WERI-Rb-1 (cell line): ENCODE results near the gene DENND10.
A peak's percentile ranks its signal among the peaks of the same experiment; 100 is the strongest.
"Not testable (repeated sequence)": the region's sequence is repeated elsewhere in the genome, so short reads cannot be mapped to it uniquely, and the experiment has no call there.

ENCODE experiments used
- DNase-seq: peaks from one replicate; pipeline ENCODE4 v3.0.0-alpha.2; 2020
- H3K27ac ChIP-seq: fragments of 250-450 bp; sonication (Bioruptor Pico); 2 replicates; pipeline ENCODE4 v1.5.1; 2020; ENCODE audit warnings: mild to moderate bottlenecking, moderate library complexity
- H3K27me3 ChIP-seq: fragments of 250-450 bp; sonication (Bioruptor Pico); 2 replicates; pipeline ENCODE4 v1.5.1; 2021; ENCODE audit warnings: mild to moderate bottlenecking, low read depth, moderate library complexity; ENCODE audit not compliant: insufficient read depth, severe bottlenecking
- H3K36me3 ChIP-seq: fragments of 250-450 bp; sonication (Bioruptor Pico); 2 replicates; pipeline ENCODE4 v1.5.1; 2020; ENCODE audit warnings: mild to moderate bottlenecking, moderate library complexity
- H3K4me3 ChIP-seq: 2 replicates; pipeline ENCODE4 v1.5.1; 2011; ENCODE audit warnings: low read depth, mild to moderate bottlenecking, control low read depth, low read length
- H3K9me3 ChIP-seq: fragments of 250-450 bp; sonication (Bioruptor Pico); 2 replicates; pipeline ENCODE4 v1.5.1; 2021; ENCODE audit warnings: mild to moderate bottlenecking, moderate library complexity; ENCODE audit not compliant: severe bottlenecking
- CTCF ChIP-seq: IDR thresholded peaks from 2 replicates; pipeline ENCODE4 v1.5.1; 2011; ENCODE audit warnings: low read depth, mild to moderate bottlenecking, control low read depth, inconsistent platforms, low read length

The DENND10 gene

DNA sequence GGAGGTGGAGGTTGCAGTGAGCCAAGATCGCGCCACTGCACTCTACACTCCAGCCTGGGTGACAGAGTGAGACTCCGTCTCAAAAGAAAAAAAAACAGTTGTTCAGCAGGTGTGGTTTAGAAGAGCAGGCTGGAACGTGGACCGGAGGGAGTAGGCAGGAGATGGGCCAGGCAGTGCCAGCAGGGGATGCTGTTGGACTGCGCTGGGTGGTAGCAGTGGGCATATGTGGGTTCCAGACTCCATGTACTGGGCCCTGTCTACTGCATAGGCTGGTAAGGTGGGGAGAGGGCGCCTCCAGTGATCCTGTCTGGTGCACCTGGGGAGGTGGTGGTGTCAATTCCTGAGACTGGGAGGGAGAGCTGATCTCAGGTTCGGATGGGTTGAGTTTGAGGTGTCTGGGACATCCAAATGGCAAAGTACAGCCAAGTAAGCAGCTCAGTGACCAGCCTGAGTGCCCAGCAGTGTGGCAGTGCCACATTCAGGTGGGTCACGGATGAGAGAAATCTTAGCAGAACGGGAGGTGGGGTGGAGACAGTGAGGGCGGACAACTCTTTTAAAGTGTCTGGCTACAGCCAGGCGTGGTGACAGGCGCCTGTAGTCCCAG, 35.7 kb downstream of the DENND10 start:
- TF ChIP-seq CTCF: peak; percentile 84
- Histone ChIP-seq H3K4me3 (no peak overlapping the region), H3K27me3 (no peaks in the 10 kb centered on the region), H3K27ac (no peak overlapping the region), H3K9me3 (no peaks in the 10 kb centered on the region), H3K36me3 (peaks cover 29% of the 10 kb centered on the region)
- peak; percentile 43 for DNase-seq

- DNase-seq: no peak
- H3K36me3 ChIP-seq: peaks cover 25% of the 10 kb centered on the region
- no peak overlapping the region for H3K4me3 ChIP-seq
- H3K9me3 ChIP-seq: no peaks in the 10 kb centered on the region
- no peak for TF ChIP-seq CTCF
- no peaks in the 10 kb centered on the region for H3K27me3 ChIP-seq
- H3K27ac ChIP-seq: no peak overlapping the region
These were observed 36.8 kb downstream of the DENND10 start for GRCh38 chr10:119140603-119141245.

DNA sequence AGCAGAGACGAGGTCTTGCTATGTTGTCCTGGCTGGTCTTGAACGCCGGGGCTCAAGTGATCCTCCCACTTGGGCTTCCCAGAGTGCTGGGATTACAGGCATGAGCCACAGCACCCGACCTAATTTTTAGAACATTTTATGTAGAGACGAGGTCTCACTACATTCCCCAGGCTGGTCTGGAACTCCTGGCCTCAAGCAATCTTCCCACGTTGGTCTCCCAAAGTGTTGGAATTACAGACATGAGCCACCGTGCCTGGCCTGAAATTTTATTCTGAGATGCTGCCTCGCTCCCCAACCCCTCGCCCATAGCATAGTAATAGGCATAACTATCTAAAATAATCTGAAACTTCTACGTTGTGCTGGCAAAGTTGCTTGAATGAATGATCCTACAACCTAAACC, 39.7 kb downstream of the DENND10 start:
- H3K9me3 ChIP-seq: no peaks in the 10 kb centered on the region
- H3K27ac ChIP-seq: no peak overlapping the region
- DNase-seq: no peak
- TF ChIP-seq CTCF: no peak
- peaks cover 45% of the 10 kb centered on the region for H3K36me3 ChIP-seq
- H3K4me3 ChIP-seq: no peak overlapping the region
- no peaks in the 10 kb centered on the region for H3K27me3 ChIP-seq

DNA sequence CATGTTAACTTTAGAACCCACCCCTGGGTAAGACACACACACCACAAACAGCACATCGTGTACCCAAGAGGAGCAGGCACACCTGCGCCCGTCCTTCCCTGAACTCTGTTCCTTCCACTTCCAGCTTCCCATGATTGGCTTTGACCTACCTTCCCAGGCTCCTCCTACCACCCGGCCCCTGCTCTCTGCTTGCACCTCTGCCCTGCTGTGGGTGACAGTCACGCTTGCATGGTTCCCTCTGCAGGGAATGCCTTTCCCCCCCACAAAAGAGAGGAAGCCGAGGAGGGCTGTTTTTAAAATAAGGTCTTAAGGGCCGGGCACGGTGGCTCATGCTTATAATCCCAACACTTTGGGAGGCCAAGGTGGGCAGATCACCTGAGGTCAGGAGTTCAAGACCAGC, 45.2 kb downstream of the DENND10 start:
- Histone ChIP-seq H3K4me3 (no peak overlapping the region), H3K9me3 (no peaks in the 10 kb centered on the region), H3K27ac (no peak overlapping the region), H3K36me3 (peaks cover 58% of the 10 kb centered on the region), H3K27me3 (no peaks in the 10 kb centered on the region)
- DNase-seq: no peak
- no peak for TF ChIP-seq CTCF

DNA sequence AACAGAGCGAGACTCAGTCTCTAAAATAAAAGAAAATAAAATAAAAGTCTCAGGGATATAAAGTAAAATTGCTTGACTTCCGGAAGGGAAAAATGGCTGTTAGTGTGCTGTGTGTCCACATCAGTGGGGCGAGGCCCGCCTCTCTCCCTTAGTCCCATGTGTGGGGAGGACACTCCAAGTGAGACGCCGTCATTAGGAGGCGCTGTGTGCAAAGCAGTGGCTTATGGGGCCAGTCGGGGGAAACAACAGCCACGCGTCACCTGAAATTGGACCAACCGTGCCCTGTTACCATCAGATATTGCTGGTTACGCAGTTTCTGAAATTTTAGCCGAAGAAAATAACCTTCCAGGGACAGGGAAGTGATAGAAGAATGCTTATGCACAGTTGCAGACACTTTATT, 45.8 kb downstream of the DENND10 start:
- Histone ChIP-seq H3K36me3 (peaks cover 64% of the 10 kb centered on the region), H3K4me3 (no peak overlapping the region), H3K27ac (no peak overlapping the region), H3K27me3 (no peaks in the 10 kb centered on the region), H3K9me3 (no peaks in the 10 kb centered on the region)
- TF ChIP-seq CTCF: peak; percentile 36; the same call in 1 of the 2 replicates
- peak; percentile 30 for DNase-seq

DNA sequence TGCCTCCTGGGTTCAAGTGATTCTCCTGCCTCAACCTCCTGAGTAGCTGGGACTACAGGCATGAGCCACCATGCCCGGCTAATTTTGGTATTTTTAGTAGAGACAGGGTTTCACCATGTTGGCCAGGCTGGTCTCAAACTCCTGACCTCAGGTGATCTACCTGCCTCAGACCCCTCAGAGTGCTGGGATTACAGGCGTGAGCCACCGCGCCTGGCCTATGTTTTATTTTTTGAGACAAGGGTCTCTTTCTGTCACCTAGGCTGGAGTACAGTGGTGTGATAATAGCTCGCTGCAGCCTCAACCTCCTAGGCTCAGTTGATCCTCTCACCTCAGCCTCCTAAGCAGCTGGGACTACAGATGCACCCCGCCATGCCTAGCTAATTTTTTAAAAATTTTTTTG, 47.7 kb downstream of the DENND10 start:
- not testable (repeated sequence) for H3K27me3 ChIP-seq, H3K9me3 ChIP-seq, H3K4me3 ChIP-seq, DNase-seq, H3K27ac ChIP-seq
- peaks cover 75% of the 10 kb centered on the region for H3K36me3 ChIP-seq
